WTC11 (cell line): ENCODE data around the gene INKA2. TPM values are rescaled to one million over a fixed set of nuclear protein-coding genes. Genes with fewer than 3 reads are reported as not detected.

Experiments used
- ATAC-seq: fragments of 200-7000 bp; cut with Tn5 transposase; 2 replicates; pipeline ENCODE4 v1.10.0; 2021; ENCODE audit warnings: mild to moderate bottlenecking, moderate library complexity
- CTCF ChIA-PET: fragments of 300-600 bp; sonication (Branson Sonifier 250); formaldehyde crosslinking; loops from one replicate; lab custom pipeline; 2021; ENCODE audit warnings: antibody characterized with exemption; lab: Charles Lee
- POLR2A ChIA-PET: fragments of 350-600 bp; sonication (Branson Sonifier 250); formaldehyde crosslinking; loops from one replicate; lab custom pipeline; 2021; ENCODE audit warnings: antibody characterized with exemption; lab: Charles Lee
- DNase-seq: peaks from one replicate; pipeline ENCODE4 v3.0.0; 2021; ENCODE audit warnings: low spot score
- H3K27ac Mint-ChIP-seq: 2 replicates; pipeline ENCODE4 v1.8.0; 2021; ENCODE audit warnings: mixed read lengths
- H3K27me3 Mint-ChIP-seq: 2 replicates; pipeline ENCODE4 v1.8.0; 2021; ENCODE audit warnings: low read depth, mild to moderate bottlenecking, moderate library complexity, mixed read lengths
- H3K36me3 Mint-ChIP-seq: 2 replicates; pipeline ENCODE4 v1.8.0; 2021; ENCODE audit warnings: mixed read lengths
- H3K4me1 Mint-ChIP-seq: 2 replicates; pipeline ENCODE4 v1.8.0; 2022; ENCODE audit warnings: mixed read lengths
- H3K4me3 Mint-ChIP-seq: 2 replicates; pipeline ENCODE4 v1.8.0; 2021; ENCODE audit warnings: mild to moderate bottlenecking, moderate library complexity, mixed read lengths
- H3K9me3 Mint-ChIP-seq: 2 replicates; pipeline ENCODE4 v1.8.0; 2021; ENCODE audit warnings: mixed read lengths
- CREB1 ChIP-seq: sonication (generic); formaldehyde crosslinking; IDR thresholded peaks from 2 replicates; pipeline ENCODE4 v1.8.0; 2023; ENCODE audit warnings: mild to moderate bottlenecking, missing genetic modification reagents
- CREM ChIP-seq: sonication (generic); formaldehyde crosslinking; IDR thresholded peaks from 2 replicates; pipeline ENCODE4 v1.8.1; 2022; ENCODE audit warnings: mild to moderate bottlenecking, missing genetic modification reagents, moderate library complexity
- E2F4 ChIP-seq: sonication (generic); formaldehyde crosslinking; IDR thresholded peaks from 2 replicates; pipeline ENCODE4 v1.8.1; 2022; ENCODE audit warnings: low read depth, mild to moderate bottlenecking, moderate library complexity, missing genetic modification reagents, borderline replicate concordance
- ESRRA ChIP-seq: sonication (generic); formaldehyde crosslinking; IDR thresholded peaks from 2 replicates; pipeline ENCODE4 v1.8.1; 2022; ENCODE audit warnings: mild to moderate bottlenecking, missing genetic modification reagents, borderline replicate concordance
- FOXP4 ChIP-seq: sonication (generic); formaldehyde crosslinking; IDR thresholded peaks from 2 replicates; pipeline ENCODE4 v1.8.0; 2022; ENCODE audit warnings: mild to moderate bottlenecking, missing genetic modification reagents
- GABPB1 ChIP-seq: sonication (generic); formaldehyde crosslinking; IDR thresholded peaks from 2 replicates; pipeline ENCODE4 v1.8.1; 2023; ENCODE audit warnings: mild to moderate bottlenecking, missing genetic modification reagents
- GRHL2 ChIP-seq: fragments of 250-450 bp; sonication (Bioruptor Pico); IDR thresholded peaks from 2 replicates; pipeline ENCODE4 v1.8.0; 2022; ENCODE audit warnings: mild to moderate bottlenecking, moderate library complexity; ENCODE audit not compliant: insufficient replicate concordance, severe bottlenecking
- MAX ChIP-seq: sonication (generic); formaldehyde crosslinking; IDR thresholded peaks from 2 replicates; pipeline ENCODE4 v1.8.0; 2022; ENCODE audit warnings: mild to moderate bottlenecking, missing genetic modification reagents
- NFE2L1 ChIP-seq: sonication (generic); formaldehyde crosslinking; IDR thresholded peaks from 2 replicates; pipeline ENCODE4 v1.8.1; 2023; ENCODE audit warnings: missing genetic modification reagents
- NR1H2 ChIP-seq: sonication (generic); formaldehyde crosslinking; IDR thresholded peaks from 2 replicates; pipeline ENCODE4 v1.9.0; 2021; ENCODE audit warnings: mild to moderate bottlenecking, moderate library complexity, missing genetic modification reagents
- OVOL2 ChIP-seq: fragments of 250-450 bp; sonication (Bioruptor Pico); IDR thresholded peaks from 2 replicates; pipeline ENCODE4 v1.9.0; 2021; ENCODE audit warnings: mild to moderate bottlenecking, borderline replicate concordance
- RELA ChIP-seq: sonication (generic); formaldehyde crosslinking; IDR thresholded peaks from 2 replicates; pipeline ENCODE4 v1.8.1; 2022; ENCODE audit warnings: missing genetic modification reagents, mild to moderate bottlenecking, borderline replicate concordance
- ZNF416 ChIP-seq: fragments of 250-450 bp; sonication (Bioruptor Pico); IDR thresholded peaks from 2 replicates; pipeline ENCODE4 v1.9.0; 2021; ENCODE audit warnings: mild to moderate bottlenecking, inconsistent platforms
- ZNF423 ChIP-seq: fragments of 250-450 bp; sonication (Bioruptor Pico); IDR thresholded peaks from 2 replicates; pipeline ENCODE4 v2.1.2; 2022; ENCODE audit warnings: mild to moderate bottlenecking, moderate library complexity
- ZNF425 ChIP-seq: fragments of 250-450 bp; sonication (Bioruptor Pico); conservative IDR thresholded peaks from 2 replicates; pipeline ENCODE4 v1.9.0; 2021; ENCODE audit warnings: mild to moderate bottlenecking
- ZNF671 ChIP-seq: fragments of 250-450 bp; sonication (Bioruptor Pico); IDR thresholded peaks from 2 replicates; pipeline ENCODE4 v1.8.0; 2021; ENCODE audit warnings: mild to moderate bottlenecking
- ZSCAN18 ChIP-seq: fragments of 250-450 bp; sonication (Bioruptor Pico); IDR thresholded peaks from 2 replicates; pipeline ENCODE4 v2.1.2; 2022; ENCODE audit warnings: mild to moderate bottlenecking, moderate library complexity
- total RNA-seq: library from RNA; stranded (reverse); gene quantifications from 3 replicates; pipeline ENCODE4 v1.2.3, GENCODE V29; 2021

The INKA2 gene
- total RNA-seq, 1 experiment from 2014 or later = 20.1 TPM

GRCh38 chr1:111719674-111720132 is 19.5 kb downstream of the INKA2 start (continued):
- no peak for TF ChIP-seq ESRRA (CRISPR knock-in tag)

GRCh38 chr1:111719135-111719534 is 20.1 kb downstream of the INKA2 start:
- CTCF ChIA-PET = interaction anchor here (1.2 to 2.5 kb wide), 4 partner anchors 28 to 237 kb away, joined by 3 to 12 read pairs (median 8); no protein-coding TSS in a partner anchor
- ATAC-seq = no peak
- no peak overlapping the region for H3K4me3 Mint-ChIP-seq
- no peak for TF ChIP-seq ZNF671 (CRISPR knock-in tag)
- TF ChIP-seq, all 79 proteins: peak for 0
- Mint-ChIP-seq H3K36me3 (no peaks in the 10 kb centered on the region), H3K27ac (no peak overlapping the region), H3K27me3 (no peaks in the 10 kb centered on the region), H3K4me1 (peaks cover 41% of the 10 kb centered on the region), H3K9me3 (no peaks in the 10 kb centered on the region)
- POLR2A ChIA-PET = no interaction called here
- DNase-seq = no peak

GRCh38 chr1:111717450-111717849 is 21.7 kb downstream of the INKA2 start:
- Mint-ChIP-seq H3K4me1 (peaks cover 27% of the 10 kb centered on the region), H3K4me3 (no peak overlapping the region), H3K27me3 (no peaks in the 10 kb centered on the region), H3K36me3 (no peaks in the 10 kb centered on the region), H3K27ac (no peak overlapping the region), H3K9me3 (no peaks in the 10 kb centered on the region)
- DNase-seq (no peak), ATAC-seq (no peak)
- CTCF ChIA-PET = interaction anchor here (1.4 to 1.7 kb wide), 2 partner anchors 30 to 52 kb away, joined by 4 to 7 read pairs; no protein-coding TSS in a partner anchor
- POLR2A ChIA-PET = interaction anchor here (1.0 kb wide), 1 partner anchor 11 kb away, joined by 5 read pairs; no protein-coding TSS in a partner anchor
- TF ChIP-seq ZNF425 (CRISPR knock-in tag) (no peak), FOXP4 (no peak)

- no peak for ATAC-seq
- H3K36me3 Mint-ChIP-seq = no peaks in the 10 kb centered on the region
- no peak overlapping the region for H3K27ac Mint-ChIP-seq
- H3K27me3 Mint-ChIP-seq = no peaks in the 10 kb centered on the region
- POLR2A ChIA-PET = no interaction called here
- DNase-seq = no peak
- CTCF ChIA-PET = interaction anchor here (0.6 to 4.7 kb wide), 12 partner anchors 8 to 208 kb away, joined by 3 to 77 read pairs (median 9); partner anchors contain the start of genes DDX20 and INKA2
- TF ChIP-seq E2F4 (CRISPR knock-in tag) (no peak), GRHL2 (no peak), FOXP4 (no peak), CREM (CRISPR knock-in tag) (no peak)
- no peak overlapping the region for H3K4me3 Mint-ChIP-seq
- H3K9me3 Mint-ChIP-seq = no peaks in the 10 kb centered on the region
- H3K4me1 Mint-ChIP-seq = peaks cover 19% of the 10 kb centered on the region
Measured at GRCh38 chr1:111716333-111716732, 22.9 kb downstream of the INKA2 start.

- Mint-ChIP-seq H3K27me3 (no peaks in the 10 kb centered on the region), H3K27ac (no peak overlapping the region), H3K4me3 (no peak overlapping the region), H3K9me3 (no peaks in the 10 kb centered on the region), H3K36me3 (peaks cover 8% of the 10 kb centered on the region), H3K4me1 (no peaks in the 10 kb centered on the region)
- ChIA-PET CTCF (interaction anchor here (2.6 kb wide), 1 partner anchor 202 kb away, joined by 15 read pairs; no protein-coding TSS in a partner anchor), POLR2A (no interaction called here)
- ATAC-seq (no peak), DNase-seq (no peak)
- no peak for TF ChIP-seq NFE2L1
- TF ChIP-seq NR1H2 (CRISPR knock-in tag) = no peak
- no peak for TF ChIP-seq ZNF423 (CRISPR knock-in tag)
- TF ChIP-seq ZSCAN18 (CRISPR knock-in tag) = no peak
- no peak for TF ChIP-seq OVOL2 (CRISPR knock-in tag)
- no peak for TF ChIP-seq CREB1 (CRISPR knock-in tag)
- no peak for TF ChIP-seq GABPB1 (CRISPR knock-in tag)
- TF ChIP-seq ZNF416 (CRISPR knock-in tag) = no peak
- TF ChIP-seq MAX (CRISPR knock-in tag) = no peak
- TF ChIP-seq ESRRA (CRISPR knock-in tag) = no peak
- no peak for TF ChIP-seq RELA
Measured at GRCh38 chr1:111709986-111710385, 29.2 kb downstream of the INKA2 start.
